ENCODE data around the gene TP53I13. TPM values are rescaled to one million over a fixed set of nuclear protein-coding genes. Genes with fewer than 3 reads are reported as not detected.

The TP53I13 gene
- total RNA-seq, 4 donors from 2014 or later = 47.8 to 144 (median 87.7) TPM

- TF ChIP-seq POLR2AphosphoS5 (IDR thresholded peaks at IDR 0.05) = no peak
- TF ChIP-seq CTCF (IDR thresholded peaks at IDR 0.05) = no peak
- TF ChIP-seq POLR2A (IDR thresholded peaks at IDR 0.05) = no peak
- no peak for TF ChIP-seq EP300 (IDR thresholded peaks at IDR 0.05; ENCODE audit: low read depth)
- Histone ChIP-seq H3K36me3 (no peaks in the 10 kb centered on the region), H3K9me3 (no peaks in the 10 kb centered on the region), H3K27ac (peak overlapping the region; percentile 94 to 97 (median 95)), H3K27me3 (no peaks in the 10 kb centered on the region), H3K4me3 (peak overlapping the region; percentile 58 to 72 (median 61)), H3K4me1 (peaks cover 18 to 61% (median 42%) of the 10 kb centered on the region in 4 donors)
- no peak for DNase-seq
- in situ Hi-C loops (cut with MboI; ENCODE audit: low pct_ligation_motif_present in 1 of 4, low pct_unique_long_range_greater_than_20kb in 1 of 4, low sequenced_read_pairs in 3 of 4) (no loop called here), intact Hi-C loops (cut with DNase I; ENCODE audit: low total_unique reads) (no loop called here)
- 69 to 92% methylated on average over 6 to 14 of the region's 14 CpGs for WGBS, 2 donors (ENCODE audit: low coverage in 1 of 2)
Observed at GRCh38 chr17:29569245-29569950, 897 bp downstream of the TP53I13 start.

GRCh38 chr17:29570521-29570920, 2.0 kb downstream of the TP53I13 start:
- Histone ChIP-seq H3K36me3 (peaks cover 0 to 1% (median 0%) of the 10 kb centered on the region in 4 donors), H3K4me3 (no peak overlapping the region), H3K27ac (no peak overlapping the region), H3K4me1 (peaks cover 12 to 58% (median 39%) of the 10 kb centered on the region in 4 donors), H3K27me3 (no peaks in the 10 kb centered on the region), H3K9me3 (no peaks in the 10 kb centered on the region)
- in situ Hi-C loops (cut with MboI; ENCODE audit: low pct_ligation_motif_present in 1 of 4, low pct_unique_long_range_greater_than_20kb in 1 of 4, low sequenced_read_pairs in 3 of 4) = no loop called here
- TF ChIP-seq POLR2AphosphoS5 (IDR thresholded peaks at IDR 0.05) = no peak
- no peak for TF ChIP-seq CTCF (IDR thresholded peaks at IDR 0.05)
- no peak for TF ChIP-seq POLR2A (IDR thresholded peaks at IDR 0.05)
- TF ChIP-seq EP300 (IDR thresholded peaks at IDR 0.05; ENCODE audit: low read depth) = no peak
- 59 to 69% methylated on average over 7 of the region's 7 CpGs for WGBS, 2 donors (ENCODE audit: low coverage in 1 of 2)
- intact Hi-C loops (cut with DNase I; ENCODE audit: low total_unique reads) = no loop called here
- DNase-seq = peak; percentile 49

DNA sequence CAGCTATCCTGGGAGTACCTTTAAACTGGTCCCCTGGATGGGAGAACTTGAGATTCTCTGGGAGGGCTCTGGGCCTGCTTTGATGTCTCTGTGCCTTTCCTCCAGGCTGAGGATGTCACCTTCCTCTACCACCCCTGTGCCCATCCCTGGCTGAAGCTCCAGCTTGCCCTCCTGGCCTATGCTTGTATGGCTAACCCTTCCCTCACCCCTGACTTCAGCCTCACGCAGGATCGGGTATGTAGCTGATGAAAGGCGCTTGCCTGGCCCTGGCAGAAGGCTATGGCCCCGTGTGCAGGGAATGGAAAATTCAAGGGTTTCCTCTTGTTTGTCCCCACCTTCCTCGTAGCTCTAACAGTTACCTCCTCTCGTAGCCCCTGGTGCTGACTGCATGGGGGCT, 3.0 kb downstream of the TP53I13 start:
- in situ Hi-C loops (cut with MboI; ENCODE audit: low pct_ligation_motif_present in 1 of 4, low pct_unique_long_range_greater_than_20kb in 1 of 4, low sequenced_read_pairs in 3 of 4) = no loop called here
- peaks cover 10 to 52% (median 32%) of the 10 kb centered on the region in 4 donors for H3K4me1 ChIP-seq

More for the DNA sequence above, 3.0 kb downstream of the TP53I13 start:
- WGBS, 2 donors (ENCODE audit: low coverage in 1 of 2) = 89 to 90% methylated on average over 2 to 6 of the region's 6 CpGs
- Histone ChIP-seq H3K4me3 (no peak overlapping the region), H3K27me3 (no peaks in the 10 kb centered on the region), H3K27ac (no peak overlapping the region), H3K36me3 (peaks cover 0 to 11% (median 4%) of the 10 kb centered on the region in 4 donors), H3K9me3 (no peaks in the 10 kb centered on the region)
- intact Hi-C loops (cut with DNase I; ENCODE audit: low total_unique reads) = no loop called here
- no peak for DNase-seq
- no peak for TF ChIP-seq CTCF (IDR thresholded peaks at IDR 0.05)
- TF ChIP-seq POLR2A (IDR thresholded peaks at IDR 0.05) = no peak
- TF ChIP-seq EP300 (IDR thresholded peaks at IDR 0.05; ENCODE audit: low read depth) = no peak
- no peak for TF ChIP-seq POLR2AphosphoS5 (IDR thresholded peaks at IDR 0.05)

Data from transverse colon (tissue), 4 donors.